ENCODE measurements around the gene ZNF385C.

- TF ChIP-seq CTCF (conservative IDR thresholded peaks at IDR 0.05) (no peak), EZH2 (IDR thresholded peaks at IDR 0.05; ENCODE audit: low read depth) (no peak)
These were observed 18.7 kb downstream of the ZNF385C start for GRCh38 chr17:42079541-42079940.

Measured in PC-9 (cell line).